ENCODE measurements around the gene SMAD1.
A peak's percentile ranks its signal among the peaks of the same experiment; 100 is the strongest.

The SMAD1 gene

DNA sequence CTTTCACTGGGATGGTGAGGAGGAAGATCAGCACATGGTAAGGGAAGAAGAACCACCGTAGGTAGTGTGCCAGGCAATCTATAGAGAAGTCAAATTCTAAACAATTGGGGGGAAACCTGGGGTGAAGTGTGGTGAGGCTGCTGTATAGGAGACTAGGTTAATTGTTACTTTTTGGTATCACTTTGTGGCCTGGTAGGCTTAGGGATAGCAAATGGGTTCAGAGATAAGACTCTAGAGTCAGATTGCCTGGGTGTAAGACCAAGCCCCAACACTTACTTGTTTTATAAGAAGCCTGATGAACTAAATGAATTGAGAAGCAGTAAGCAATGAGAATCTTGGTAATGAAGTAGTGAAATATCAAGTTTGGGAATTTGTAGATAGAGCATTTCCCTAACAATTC, 8.7 kb downstream of the SMAD1 start:
- no peak for DNase-seq

- DNase-seq = no peak
These were observed 9.1 kb downstream of the SMAD1 start for GRCh38 chr4:145490796-145491195.

DNA sequence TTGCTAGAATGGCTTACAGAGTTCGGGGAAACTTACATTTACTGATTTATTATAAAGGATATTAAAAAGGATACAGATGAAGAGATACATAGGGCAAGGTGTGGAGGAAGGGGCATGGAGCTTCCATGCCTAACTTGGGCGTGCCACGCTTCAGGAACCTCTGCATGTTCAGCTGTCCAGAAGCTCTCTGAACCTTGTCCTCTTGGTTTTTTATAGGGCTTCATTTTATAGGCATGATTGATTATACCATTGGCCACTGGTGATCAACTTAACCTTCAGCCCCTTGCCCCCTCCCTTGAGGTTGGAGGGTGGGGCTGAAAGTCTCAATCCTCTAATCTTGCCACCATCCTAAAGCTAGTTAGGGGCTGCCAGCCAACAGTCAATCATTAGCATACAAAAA, 10.7 kb downstream of the SMAD1 start:
- no peak for DNase-seq

DNA sequence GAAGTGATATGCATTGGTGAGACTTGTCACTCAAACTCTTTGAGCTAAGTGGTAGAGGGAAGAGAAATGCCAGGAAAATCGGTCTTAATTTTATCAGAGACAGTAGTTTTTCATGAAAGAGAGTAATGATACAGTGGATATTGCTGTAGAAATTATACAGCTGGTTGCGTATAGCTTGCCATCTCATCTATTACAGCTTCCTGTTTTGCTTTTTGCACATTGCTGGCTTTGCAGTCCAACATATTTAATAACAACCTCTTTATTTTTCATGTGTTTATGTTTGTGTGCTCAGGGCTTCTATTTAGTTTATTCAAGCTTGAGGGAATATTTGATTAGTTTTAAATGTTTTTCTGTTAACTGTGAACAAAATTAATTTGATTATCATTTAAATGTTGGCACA, 11.5 kb downstream of the SMAD1 start:
- DNase-seq = no peak

GRCh38 chr4:145494666-145495270, 13.1 kb downstream of the SMAD1 start:
- DNase-seq = no peak

DNA sequence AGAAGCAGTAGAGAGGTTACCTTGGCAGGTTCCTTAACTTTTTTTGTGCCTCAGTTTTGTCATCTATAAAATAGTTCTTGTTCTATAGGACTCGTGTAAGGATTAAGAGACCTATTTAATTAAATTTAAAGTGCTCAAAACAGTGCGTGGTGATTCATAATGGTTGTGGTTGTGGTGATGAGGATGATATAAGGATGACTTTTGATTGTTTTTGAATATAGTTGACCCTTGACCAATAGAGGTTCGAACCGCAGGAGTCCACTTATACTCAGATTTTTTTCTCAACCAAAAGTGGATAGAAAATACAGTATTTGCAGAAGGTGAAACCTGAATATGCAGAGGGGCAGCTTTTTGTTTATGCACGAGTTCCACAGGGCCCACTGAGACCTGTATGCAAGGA, 14.6 kb downstream of the SMAD1 start:
- peak; percentile 2 for DNase-seq

- no peak for DNase-seq
These were observed 15.8 kb downstream of the SMAD1 start for GRCh38 chr4:145497199-145498149.

- DNase-seq = no peak
These were observed 16.8 kb downstream of the SMAD1 start for GRCh38 chr4:145498430-145498829.

- DNase-seq = no peak
These were observed 19.5 kb downstream of the SMAD1 start for GRCh38 chr4:145501051-145501660.

DNA sequence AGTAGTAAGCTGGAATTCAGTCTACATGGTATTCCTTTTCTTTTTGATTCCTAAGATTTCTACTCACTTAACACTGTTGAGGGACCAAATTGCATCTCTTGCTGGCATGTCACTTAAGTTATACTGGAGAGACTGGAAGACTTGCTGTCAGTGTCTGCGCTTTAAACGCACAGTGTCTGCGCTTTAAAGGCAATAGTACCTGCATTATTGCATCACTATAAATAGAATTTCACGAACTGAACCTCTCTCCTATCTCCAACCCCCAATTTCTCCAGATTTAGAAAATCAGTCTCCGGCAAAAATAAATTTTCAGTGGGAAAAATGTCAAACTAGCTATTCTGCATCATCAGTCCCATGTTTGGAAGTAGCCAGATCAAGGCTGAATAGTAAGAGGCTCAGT, 21.2 kb downstream of the SMAD1 start:
- no peak for DNase-seq

DNA sequence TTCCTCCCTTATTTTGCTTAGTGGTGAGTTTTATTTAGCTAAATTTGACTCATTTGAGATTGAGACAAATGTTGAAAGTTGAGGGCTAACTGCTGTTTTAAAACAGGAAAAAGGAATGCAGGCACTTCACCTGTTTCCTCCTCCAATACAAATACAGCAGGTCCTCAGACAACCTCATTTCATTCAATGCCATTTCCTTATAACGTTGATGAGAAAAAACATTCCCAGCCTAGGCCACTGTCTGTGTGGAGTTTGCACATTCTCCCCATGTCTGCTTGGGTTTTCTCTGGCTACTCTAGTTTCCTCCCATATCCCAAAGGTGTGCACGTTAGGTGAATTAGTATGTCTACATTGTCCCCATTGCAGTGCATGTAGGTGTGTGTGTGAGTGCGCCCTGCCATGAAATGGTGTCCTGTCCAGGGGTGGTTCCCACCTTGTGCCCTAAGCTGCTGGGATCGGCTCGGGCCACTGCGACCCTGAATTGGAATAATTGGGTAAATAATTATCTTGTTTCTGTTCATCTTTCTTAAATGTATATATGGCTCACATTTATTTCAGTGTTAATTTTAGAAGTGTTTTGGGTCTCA, 21.9 kb downstream of the SMAD1 start:
- no peak for DNase-seq

- no peak for DNase-seq
These were observed 24.3 kb downstream of the SMAD1 start for GRCh38 chr4:145505995-145506394.

DNA sequence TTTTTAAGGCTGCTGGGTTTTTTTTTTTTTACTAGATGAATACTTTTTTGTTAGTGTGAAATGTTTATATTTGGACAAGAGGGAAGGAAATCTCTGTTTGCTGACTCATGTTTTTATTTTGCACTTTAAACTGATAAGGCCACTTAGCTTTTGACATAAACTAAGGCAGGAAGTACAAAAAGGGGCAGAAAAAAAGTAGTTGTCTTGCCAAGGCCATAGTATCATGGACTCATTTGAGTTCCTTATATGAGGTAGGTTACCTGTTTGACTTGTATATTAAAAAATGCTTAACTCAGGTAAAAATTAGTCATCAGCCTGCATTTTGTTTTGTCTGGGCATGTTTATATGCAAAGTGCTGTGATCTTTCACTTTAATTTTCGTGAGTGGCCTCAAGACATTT, 26.0 kb downstream of the SMAD1 start:
- peak; percentile 13 for DNase-seq

DNA sequence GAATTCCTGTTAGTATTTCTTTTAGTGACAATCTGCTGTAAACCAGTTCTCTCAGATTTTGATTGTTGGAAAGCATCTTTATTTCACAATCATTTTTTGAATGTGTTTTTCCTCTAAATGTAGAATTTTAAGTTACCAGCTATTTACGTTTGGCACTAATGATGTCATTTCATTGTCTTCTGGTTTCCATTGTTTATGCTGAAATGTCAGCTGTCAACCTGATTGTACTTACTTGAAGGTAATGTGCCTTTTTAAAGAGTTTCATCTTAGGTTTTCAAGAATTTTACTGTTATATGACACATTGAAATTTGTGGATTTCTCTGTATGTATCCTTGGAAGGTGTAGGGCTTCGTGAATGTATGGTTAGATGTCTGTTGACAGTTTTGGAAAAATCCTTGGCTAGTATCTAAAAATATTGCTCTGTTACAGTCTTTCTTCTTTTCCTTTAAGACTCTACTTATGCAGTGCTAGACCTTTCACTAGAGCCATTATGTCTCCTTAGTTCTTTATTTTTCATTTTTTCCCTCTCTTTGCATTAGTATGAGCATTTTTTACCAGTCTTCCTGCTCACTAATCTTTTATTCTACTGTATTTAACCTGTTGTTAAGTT, 30.4 kb downstream of the SMAD1 start:
- DNase-seq = no peak

DNA sequence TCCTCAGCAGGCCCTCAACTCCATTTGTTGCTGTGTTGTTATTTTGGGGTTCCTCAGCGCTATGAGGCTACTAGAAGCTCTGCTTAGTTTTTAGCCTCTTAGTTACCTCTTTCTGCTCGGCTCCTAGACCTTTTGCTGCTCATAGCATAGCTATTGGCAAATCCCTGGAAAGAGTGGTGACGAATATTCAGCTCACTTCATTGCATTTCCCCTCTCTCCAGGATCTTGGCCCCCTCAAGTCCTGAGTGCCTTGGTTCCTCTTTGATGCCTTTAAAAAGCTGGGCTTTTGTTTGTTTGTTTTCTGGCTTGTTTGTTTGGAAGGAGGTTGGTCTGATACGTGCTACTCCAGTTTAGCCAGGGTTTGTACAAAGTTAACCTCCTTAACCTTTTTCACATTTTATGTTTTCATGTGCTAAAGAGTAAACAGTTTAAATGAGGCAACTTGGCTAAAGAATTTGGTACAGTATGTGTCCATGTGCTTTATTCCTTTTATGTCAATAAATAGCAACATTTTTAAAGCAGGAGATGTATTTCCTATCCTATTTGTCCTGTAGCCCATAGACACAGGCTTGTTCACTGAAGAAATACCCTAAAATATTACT, 31.5 kb downstream of the SMAD1 start:
- DNase-seq = no peak

DNA sequence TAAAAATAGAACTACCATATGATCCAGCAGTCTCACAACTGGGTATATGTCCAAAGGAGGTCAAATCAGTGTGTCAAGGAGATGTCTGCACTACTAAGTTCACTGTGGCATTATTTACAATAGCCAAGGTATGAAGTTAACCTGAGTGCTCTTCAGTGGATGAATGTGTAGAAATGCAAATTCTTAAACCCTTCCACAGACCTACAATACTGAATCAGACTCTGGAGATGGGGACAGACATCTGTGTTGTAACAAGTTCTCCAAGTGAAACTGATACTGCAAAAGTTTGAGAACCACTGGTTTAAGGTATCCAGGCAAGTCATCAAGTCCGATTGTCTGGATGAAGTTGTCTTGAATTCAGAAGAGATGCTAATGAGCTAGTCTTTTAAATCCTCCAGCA, 38.5 kb downstream of the SMAD1 start:
- DNase-seq = no peak

DNA sequence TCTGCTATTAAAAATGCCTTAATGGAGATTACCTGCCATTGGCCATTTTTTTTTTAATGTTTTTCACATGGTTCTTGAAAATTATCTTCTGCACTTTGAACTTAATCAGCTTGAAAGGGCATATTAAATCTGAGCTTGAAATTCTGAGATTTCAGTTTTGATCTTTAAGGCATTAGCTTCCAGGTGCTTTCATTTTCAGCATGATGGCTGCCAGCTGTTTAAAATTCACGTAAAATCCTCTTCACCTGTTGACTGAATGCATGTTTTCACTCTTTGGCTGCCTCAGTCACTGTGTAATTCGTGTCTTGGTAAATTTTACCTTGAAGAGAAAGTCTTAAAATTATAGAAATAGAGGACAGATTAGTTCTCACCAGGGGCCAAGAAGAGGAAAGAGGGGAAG, 39.6 kb downstream of the SMAD1 start:
- no peak for DNase-seq

DNA sequence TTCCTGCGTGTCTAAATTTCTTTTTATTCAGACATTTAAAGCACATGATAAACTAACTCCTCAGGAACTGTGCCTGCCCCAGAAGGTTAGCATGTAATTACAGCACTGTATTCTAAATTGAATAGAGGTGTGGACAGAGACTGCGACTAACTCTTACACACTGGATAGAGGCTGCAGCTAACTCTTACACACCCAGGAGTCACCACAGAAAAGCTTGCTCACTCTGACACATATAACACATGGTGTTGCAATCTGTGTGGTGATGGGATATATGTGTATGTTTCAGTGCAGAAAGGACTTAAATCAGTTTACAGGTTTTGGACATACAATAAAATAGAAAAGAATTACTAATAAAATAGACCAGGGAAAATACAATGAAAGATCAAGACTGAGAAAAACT, 41.5 kb downstream of the SMAD1 start:
- peak; percentile 52 for DNase-seq

DNA sequence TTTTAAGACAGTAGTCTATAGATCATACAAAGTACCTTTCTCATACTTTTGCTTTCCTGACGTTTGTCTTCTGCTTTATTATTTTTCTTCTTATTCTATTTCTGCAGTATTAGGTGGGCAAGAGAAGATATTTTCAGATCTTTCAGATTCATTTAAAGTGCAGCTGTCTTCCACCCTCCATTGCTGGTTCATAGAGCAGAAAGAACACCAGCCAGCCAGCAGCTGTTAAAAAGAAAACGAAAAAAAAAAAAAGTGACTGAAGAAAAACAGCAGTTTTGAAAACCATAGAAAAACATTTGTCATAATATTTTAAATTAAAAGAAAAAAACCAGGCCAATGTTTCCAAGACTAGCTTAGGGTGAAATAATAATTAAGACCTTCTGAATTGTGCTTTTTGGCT, 42.9 kb downstream of the SMAD1 start:
- DNase-seq = no peak

DNA sequence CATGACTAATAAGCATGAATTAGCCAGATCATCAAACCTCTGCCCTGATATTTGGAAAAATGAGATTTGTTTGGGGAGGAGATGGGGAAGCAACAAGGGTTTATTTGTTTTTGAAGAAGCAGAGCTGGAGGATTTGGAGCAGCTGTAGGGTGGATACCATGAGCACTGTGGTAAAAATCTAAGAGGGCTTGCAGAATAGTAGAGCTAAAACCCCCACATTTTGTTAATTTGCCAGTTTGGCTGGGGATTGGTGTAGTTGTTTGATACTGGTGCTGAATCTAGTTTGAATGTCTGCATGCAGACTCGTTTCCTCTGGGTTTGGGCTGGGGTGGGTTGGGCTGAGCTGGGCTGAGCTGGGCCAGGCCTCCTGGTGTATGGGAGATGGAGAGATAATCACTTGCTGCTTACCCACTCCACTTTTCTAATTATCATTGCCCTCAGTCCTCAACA, 43.7 kb downstream of the SMAD1 start:
- DNase-seq = no peak

DNA sequence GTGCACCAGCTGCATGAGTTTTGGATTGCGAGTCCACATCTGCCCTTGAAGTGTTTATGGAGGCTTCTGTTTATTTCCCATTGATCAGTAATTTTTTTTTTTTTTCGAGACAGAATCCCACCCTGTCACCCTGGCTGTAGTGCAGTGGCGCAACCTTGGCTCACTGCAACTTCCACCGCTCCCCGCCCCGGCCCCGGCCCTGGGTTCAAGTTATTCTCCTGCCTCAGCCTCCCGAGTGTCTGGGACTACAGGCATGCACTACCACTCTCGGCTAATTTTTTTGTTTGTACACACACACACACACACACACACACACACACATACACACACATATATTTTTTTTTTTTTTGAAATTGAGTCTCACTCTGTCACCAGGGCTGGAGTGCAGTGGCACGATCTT, 46.1 kb downstream of the SMAD1 start:
- DNase-seq = no peak

DNA sequence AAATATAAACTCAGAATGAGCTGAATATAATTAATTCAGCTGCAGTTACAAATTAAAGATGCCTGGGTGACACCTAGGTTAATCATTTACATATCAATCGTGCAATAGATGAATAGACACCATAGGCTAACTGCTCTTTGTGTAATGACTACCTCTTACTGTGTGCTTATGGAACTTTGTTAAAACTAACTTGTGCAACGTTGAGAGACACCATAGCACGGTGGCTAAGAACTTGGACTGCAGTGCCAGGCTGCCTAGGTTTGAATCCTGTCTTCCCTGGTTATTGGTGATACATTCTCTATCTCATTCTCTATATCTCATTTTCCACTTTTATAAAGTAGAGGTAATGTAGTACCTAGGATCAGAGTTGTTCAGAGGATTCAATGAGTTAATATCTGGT, 46.9 kb downstream of the SMAD1 start:
- no peak for DNase-seq

- no peak for DNase-seq
These were observed 48.5 kb downstream of the SMAD1 start for GRCh38 chr4:145530189-145530588.

Measured in HCEC 1CT (cell line).